OCI-LY7 (cell line): ENCODE results near the gene DOHH. TPM values are rescaled to one million over a fixed set of nuclear protein-coding genes. Genes with fewer than 3 reads are reported as not detected.

Source experiments
- BruUV-seq: library from RNA; stranded (reverse); fragments of 400-500 nt; replicated peaks from 2 replicates; lab custom pipeline; 2021; lab: Mats Ljungman, UMichigan
- CTCF ChIA-PET: fragments of 300-600 bp; sonication (Branson Sonifier 250); formaldehyde crosslinking; loops from one replicate; lab custom pipeline; 2022; ENCODE audit warnings: antibody characterized with exemption; ENCODE audit not compliant: unreplicated experiment; lab: Charles Lee
- POLR2A ChIA-PET: fragments of 300-600 bp; sonication (Branson Sonifier 250); formaldehyde crosslinking; loops from one replicate; lab custom pipeline; 2022; ENCODE audit warnings: antibody characterized with exemption; lab: Charles Lee
- DNase-seq: peaks from one replicate; pipeline ENCODE4 v3.0.0-alpha.2; 2015; ENCODE audit warnings: low spot score
- H2AFZ ChIP-seq: fragments of 200-600 bp; sonication (generic), shearing (Covaris generic); 2 replicates; pipeline ENCODE4 v1.6.1; 2014; ENCODE audit warnings: mild to moderate bottlenecking, antibody characterized with exemption, low read length, moderate library complexity
- H3K27ac ChIP-seq: fragments of 200-600 bp; sonication (generic); 2 replicates; pipeline ENCODE4 v1.5.1; 2014; ENCODE audit warnings: mixed run types, low read depth, mild to moderate bottlenecking, moderate library complexity, low read length, inconsistent platforms; ENCODE audit not compliant: poor library complexity, severe bottlenecking
- H3K36me3 ChIP-seq: fragments of 200-600 bp; sonication (generic); 2 replicates; pipeline ENCODE4 v1.6.1; 2014; ENCODE audit warnings: mild to moderate bottlenecking, antibody characterized with exemption, low read length, moderate library complexity, mixed read lengths; ENCODE audit not compliant: insufficient read depth
- H3K4me1 ChIP-seq: fragments of 200-600 bp; sonication (generic); 2 replicates; pipeline ENCODE4 v1.5.1; 2014; ENCODE audit warnings: mild to moderate bottlenecking, low read length; ENCODE audit not compliant: insufficient read depth, poor library complexity, severe bottlenecking
- H3K4me2 ChIP-seq: fragments of 200-600 bp; sonication (generic); 2 replicates; pipeline ENCODE4 v1.6.1; 2014; ENCODE audit warnings: mild to moderate bottlenecking, low read length
- H3K4me3 ChIP-seq: fragments of 200-600 bp; sonication (generic); 2 replicates; pipeline ENCODE4 v1.5.1; 2014; ENCODE audit warnings: mild to moderate bottlenecking, low read depth, low read length; ENCODE audit not compliant: poor library complexity, severe bottlenecking
- H3K79me2 ChIP-seq: fragments of 200-600 bp; sonication (generic); 2 replicates; pipeline ENCODE4 v1.6.1; 2016; ENCODE audit warnings: low read depth, mild to moderate bottlenecking, low read length, moderate library complexity, mixed read lengths; ENCODE audit not compliant: insufficient read depth
- H3K9me2 ChIP-seq: fragments of 200-600 bp; sonication (generic); 2 replicates; pipeline ENCODE4 v1.6.1; 2016; ENCODE audit warnings: mild to moderate bottlenecking, low read length, mixed read lengths; ENCODE audit not compliant: insufficient read depth
- H3K9me3 ChIP-seq: fragments of 200-600 bp; sonication (generic); 2 replicates; pipeline ENCODE4 v1.6.1; 2014; ENCODE audit warnings: mild to moderate bottlenecking, mixed run types, low read length, mixed read lengths
- H4K20me1 ChIP-seq: fragments of 200-600 bp; sonication (generic); 2 replicates; pipeline ENCODE4 v1.6.1; 2014; ENCODE audit warnings: mild to moderate bottlenecking, antibody characterized with exemption, low read length, moderate library complexity, mixed read lengths; ENCODE audit not compliant: insufficient read depth
- CTCF ChIP-seq: fragments of 200-600 bp; sonication (generic); conservative IDR thresholded peaks from 2 replicates; pipeline ENCODE4 v1.5.1; 2014; ENCODE audit warnings: mild to moderate bottlenecking, antibody characterized with exemption, low read length, moderate library complexity, mixed read lengths
- EZH2phosphoT487 ChIP-seq: fragments of 200-600 bp; sonication (generic); IDR thresholded peaks from 2 replicates; pipeline ENCODE4 v1.6.1; 2018; ENCODE audit warnings: low read depth, borderline replicate concordance, mild to moderate bottlenecking, mixed run types, antibody characterized with exemption, low read length, moderate library complexity, mixed read lengths
- intact Hi-C: fragments of 100-400 bp; cut with micrococcal nuclease; formaldehyde crosslinking; loops from one replicate; pipeline ENCODE4 v1.10.0; 2022; ENCODE audit not compliant: unreplicated experiment
- total RNA-seq, 2 experiments: library from RNA; depleted of rRNA in 1 of 2; stranded (reverse); fragments of >200 nt in 1 of 2; shearing (Covaris generic) in 1 of 2; gene quantifications; 2 replicates each; pipeline ENCODE4 v1.2.3, GENCODE V29; 2014 to 2022

DOHH gene
- total RNA-seq, 2 experiments from 2014 or later: 11.3 to 13.1 TPM

GRCh38 chr19:3478409-3479176 lies 21.9 kb downstream of the DOHH start:
- intact Hi-C loops: no loop called here
- H3K4me3 ChIP-seq: peak overlapping the region; percentile 65

GRCh38 chr19:3477951-3478350 lies 22.5 kb downstream of the DOHH start:
- no TSS peak for BruUV-seq
- intact Hi-C loops: no loop called here
- Histone ChIP-seq H3K9me2 (no peaks in the 10 kb centered on the region), H3K4me1 (peaks cover 47% of the 10 kb centered on the region), H4K20me1 (no peaks in the 10 kb centered on the region), H3K79me2 (no peaks in the 10 kb centered on the region), H3K4me2 (peak overlapping the region; percentile 92), H2AFZ (no peak overlapping the region), H3K9me3 (no peaks in the 10 kb centered on the region), H3K36me3 (no peaks in the 10 kb centered on the region), H3K4me3 (peak overlapping the region; percentile 65), H3K27ac (no peak overlapping the region)
- ChIA-PET POLR2A (no interaction called here), CTCF (no interaction called here)
- no peak for TF ChIP-seq EZH2phosphoT487
- TF ChIP-seq CTCF: no peak
- DNase-seq: no peak

More at GRCh38 chr19:3478409-3479176, 21.9 kb downstream of the DOHH start:
- H3K9me3 ChIP-seq: no peaks in the 10 kb centered on the region
- peak overlapping the region; percentile 92 for H3K4me2 ChIP-seq
- H2AFZ ChIP-seq: peak overlapping the region; percentile 82; the same call in 1 of the 2 replicates
- ChIA-PET POLR2A (interaction anchor here (0.6 to 2.1 kb wide), 7 partner anchors 14 to 555 kb away, joined by 3 to 6 read pairs (median 4); no protein-coding TSS in a partner anchor), CTCF (interaction anchor here (0.5 to 0.6 kb wide), 2 partner anchors 8 to 218 kb away, joined by 3 to 5 read pairs; no protein-coding TSS in a partner anchor)
- H3K4me1 ChIP-seq: peaks cover 47% of the 10 kb centered on the region
- no peaks in the 10 kb centered on the region for H4K20me1 ChIP-seq
- DNase-seq: peak; percentile 69
- peak overlapping the region; percentile 84 for H3K27ac ChIP-seq
- no TSS peak for BruUV-seq
- H3K9me2 ChIP-seq: no peaks in the 10 kb centered on the region
- no peaks in the 10 kb centered on the region for H3K36me3 ChIP-seq
- H3K79me2 ChIP-seq: no peaks in the 10 kb centered on the region
- no peak for TF ChIP-seq CTCF
- TF ChIP-seq EZH2phosphoT487: no peak

- Histone ChIP-seq H4K20me1 (no peaks in the 10 kb centered on the region), H2AFZ (no peak overlapping the region), H3K4me1 (peaks cover 46% of the 10 kb centered on the region), H3K36me3 (no peaks in the 10 kb centered on the region), H3K4me3 (no peak overlapping the region), H3K9me3 (no peaks in the 10 kb centered on the region), H3K79me2 (no peaks in the 10 kb centered on the region), H3K27ac (no peak overlapping the region), H3K9me2 (no peaks in the 10 kb centered on the region), H3K4me2 (no peak overlapping the region)
- no TSS peak for BruUV-seq
- DNase-seq: no peak
- intact Hi-C loops: no loop called here
- POLR2A ChIA-PET: no interaction called here
- CTCF ChIA-PET: no interaction called here
- no peak for TF ChIP-seq EZH2phosphoT487
- TF ChIP-seq CTCF: no peak
These were observed 23.0 kb downstream of the DOHH start for GRCh38 chr19:3477506-3477905.
